Panc1 (cell line): ENCODE data around the gene OR1J2. TPM values are rescaled to one million over a fixed set of nuclear protein-coding genes. Genes with fewer than 3 reads are reported as not detected.

Experiments
- ATAC-seq: fragments of 200-7000 bp; cut with Tn5 transposase; 2 replicates; pipeline ENCODE4 v1.9.1; 2020; ENCODE audit warnings: mild to moderate bottlenecking, moderate library complexity
- Bru-seq: library from RNA; stranded (reverse); fragments of 400-500 nt; gene quantifications from one replicate; lab custom pipeline; 2021; lab: Mats Ljungman, UMichigan
- BruChase-seq, 2 experiments: library from RNA; stranded (reverse); fragments of 400-500 nt; gene quantifications; one replicate each; lab custom pipeline; 2021; lab: Mats Ljungman, UMichigan
- BruUV-seq: library from RNA; stranded (reverse); fragments of 400-500 nt; replicated peaks from 2 replicates; lab custom pipeline; 2021; lab: Mats Ljungman, UMichigan
- CTCF ChIA-PET: fragments of 300-600 bp; sonication (Branson Sonifier 250); formaldehyde crosslinking; loops from one replicate; lab custom pipeline; 2022; ENCODE audit warnings: antibody characterized with exemption; lab: Charles Lee
- POLR2A ChIA-PET: fragments of 300-600 bp; sonication (Branson Sonifier 250); formaldehyde crosslinking; loops from one replicate; lab custom pipeline; 2022; ENCODE audit warnings: antibody characterized with exemption; lab: Charles Lee
- DNase-seq: peaks from one replicate; pipeline ENCODE4 v3.0.0-alpha.2; 2010; ENCODE audit warnings: low read depth, low spot score
- H3K27ac ChIP-seq: 2 replicates; pipeline ENCODE4 v1.5.1; 2011; ENCODE audit warnings: mild to moderate bottlenecking, low read length, inconsistent platforms
- H3K27me3 ChIP-seq: fragments of 200-500 bp; sonication (Bioruptor generic); 2 replicates; pipeline ENCODE4 v1.6.0; 2014; ENCODE audit warnings: low read length, inconsistent platforms; ENCODE audit not compliant: control insufficient read depth, insufficient read depth
- H3K36me3 ChIP-seq: fragments of 200-500 bp; sonication (Bioruptor generic); 2 replicates; pipeline ENCODE4 v1.5.1; 2014; ENCODE audit warnings: inconsistent platforms, mild to moderate bottlenecking, low read length, moderate library complexity; ENCODE audit not compliant: control insufficient read depth, insufficient read depth
- H3K4me1 ChIP-seq: 2 replicates; pipeline ENCODE4 v1.5.1; 2011; ENCODE audit warnings: inconsistent platforms, mild to moderate bottlenecking, low read length, moderate library complexity; ENCODE audit not compliant: control insufficient read depth, insufficient read depth
- H3K4me3 ChIP-seq, 2 experiments: 2 replicates each; pipeline ENCODE4 v1.5.1; 2011 to 2012; ENCODE audit warnings: low read depth in 2 of 2, low read length in 2 of 2, mild to moderate bottlenecking in 2 of 2, inconsistent platforms in 1 of 2, moderate library complexity in 1 of 2
- H3K9me3 ChIP-seq: fragments of 200-500 bp; sonication (Bioruptor generic); 2 replicates; pipeline ENCODE4 v1.5.1; 2014; ENCODE audit warnings: low read depth, mild to moderate bottlenecking, inconsistent platforms, low read length, moderate library complexity; ENCODE audit not compliant: control insufficient read depth, insufficient read depth
- CTCF ChIP-seq: fragments of 450-650 bp; IDR thresholded peaks from 2 replicates; pipeline ENCODE4 v1.5.1; 2017; ENCODE audit warnings: mild to moderate bottlenecking
- POLR2AphosphoS5 ChIP-seq: IDR thresholded peaks from 2 replicates; pipeline ENCODE4 v1.6.1; 2012; ENCODE audit warnings: mild to moderate bottlenecking, low read depth, low read length, moderate library complexity
- REST ChIP-seq, 2 experiments: IDR thresholded peaks; 2 replicates each; pipeline ENCODE4 v1.6.1; 2011 to 2012; ENCODE audit warnings: low read depth in 2 of 2, control low read depth in 1 of 2, low read length in 1 of 2, mild to moderate bottlenecking in 1 of 2, moderate library complexity in 1 of 2; ENCODE audit not compliant: insufficient read depth in 1 of 2
- SIN3A ChIP-seq: IDR thresholded peaks from 2 replicates; pipeline ENCODE4 v1.6.1; 2012; ENCODE audit warnings: low read depth, mild to moderate bottlenecking, low read length, moderate library complexity, borderline replicate concordance; ENCODE audit not compliant: insufficient read depth
- TCF7L2 ChIP-seq: IDR thresholded peaks from 2 replicates; pipeline ENCODE4 v1.6.1; 2011; ENCODE audit warnings: mild to moderate bottlenecking, low read depth, low read length, inconsistent platforms
- in situ Hi-C: cut with HindIII; loops from 2 replicates; pipeline ENCODE4 v1.10.0; 2016; ENCODE audit warnings: low sequenced_read_pairs, low pct_unique_long_range_greater_than_20kb
- intact Hi-C: fragments of 100-400 bp; cut with micrococcal nuclease; formaldehyde crosslinking; loops from one replicate; pipeline ENCODE4 v1.10.0; 2022; ENCODE audit not compliant: unreplicated experiment
- long read RNA-seq: library from polyadenylated mRNA; unstranded; transcript quantifications from one replicate; pipeline ENCODE4 v2.0.0, GENCODE V29; 2021; ENCODE audit not compliant: unreplicated experiment
- polyA plus RNA-seq: library from polyadenylated mRNA; unstranded; fragments of >200 nt; gene quantifications from one replicate; pipeline ENCODE4 v1.2.1, GENCODE V29; 2012; ENCODE audit warnings: missing spikeins; ENCODE audit not compliant: insufficient read length
- total RNA-seq: library from RNA; stranded (reverse); gene quantifications from one replicate; pipeline ENCODE4 v1.2.1, GENCODE V29; 2021; ENCODE audit not compliant: unreplicated experiment

Gene OR1J2
- not detected for total RNA-seq
- not detected for polyA plus RNA-seq
- not detected for Bru-seq, nascent RNA
- not detected for BruChase-seq, experiment 1, labeled RNA remaining after a 2-hour chase
- BruChase-seq, experiment 2, labeled RNA remaining after a 6-hour chase = not detected
- long read RNA-seq = 0 reads

GRCh38 chr9:122510502-122510901, at the start of gene OR1J2:
OR1J2 (plus strand) TSS chr9:122510802; CDS start chr9:122510802, 0 bp downstream.
- CTCF ChIA-PET = no interaction called here

More at GRCh38 chr9:122510502-122510901, at the start of gene OR1J2:
- BruUV-seq = no TSS peak
- H3K4me3 ChIP-seq = no peak within 1 kb of the TSS
- intact Hi-C loops (no loop called here), in situ Hi-C loops (no loop called here)
- no peaks in the 10 kb centered on the region for H3K9me3 ChIP-seq
- no peaks in the 10 kb centered on the region for H3K4me1 ChIP-seq
- no peak within 1 kb of the TSS for H3K27ac ChIP-seq
- DNase-seq (no peak), ATAC-seq (no peak)
- POLR2A ChIA-PET = no interaction called here
- H3K36me3 ChIP-seq = no peaks in the 10 kb centered on the region
- no peaks in the 10 kb centered on the region; the same call in 1 of the 2 replicates for H3K27me3 ChIP-seq
- TF ChIP-seq SIN3A = no peak
- TF ChIP-seq TCF7L2 = no peak
- TF ChIP-seq POLR2AphosphoS5 = no peak
- TF ChIP-seq CTCF = no peak
- TF ChIP-seq REST (IDR thresholded peaks at IDR 0.05; ENCODE audit: insufficient read depth in 1 of 2, low read depth in 2 of 2, low read length in 1 of 2) = no peak
